ENCODE measurements around the gene LSM7. TPM values are rescaled to one million over a fixed set of nuclear protein-coding genes. Genes with fewer than 3 reads are reported as not detected.

LSM7 gene
- total RNA-seq, 3 donors from 2014 or later: 95.1 to 188 (median 125) TPM

GRCh38 chr19:2335848-2336247, 7.5 kb upstream of the LSM7 start:
- Histone ChIP-seq H3K27me3 (no peaks in the 10 kb centered on the region), H3K9me3 (no peaks in the 10 kb centered on the region), H3K4me3 (no peak overlapping the region), H3K4me1 (peaks cover 3 to 7% of the 10 kb centered on the region in 2 donors), H3K27ac (no peak overlapping the region), H3K36me3 (no peaks in the 10 kb centered on the region)
- intact Hi-C loops (cut with DNase I; ENCODE audit: low total_unique reads): no loop called here
- no peak for TF ChIP-seq CTCF (IDR thresholded peaks at IDR 0.05)
- TF ChIP-seq POLR2A (IDR thresholded peaks at IDR 0.05): no peak
- no peak for TF ChIP-seq POLR2AphosphoS5 (IDR thresholded peaks at IDR 0.05)
- DNase-seq (ENCODE audit: low spot score in 2 of 2): no peak

DNA sequence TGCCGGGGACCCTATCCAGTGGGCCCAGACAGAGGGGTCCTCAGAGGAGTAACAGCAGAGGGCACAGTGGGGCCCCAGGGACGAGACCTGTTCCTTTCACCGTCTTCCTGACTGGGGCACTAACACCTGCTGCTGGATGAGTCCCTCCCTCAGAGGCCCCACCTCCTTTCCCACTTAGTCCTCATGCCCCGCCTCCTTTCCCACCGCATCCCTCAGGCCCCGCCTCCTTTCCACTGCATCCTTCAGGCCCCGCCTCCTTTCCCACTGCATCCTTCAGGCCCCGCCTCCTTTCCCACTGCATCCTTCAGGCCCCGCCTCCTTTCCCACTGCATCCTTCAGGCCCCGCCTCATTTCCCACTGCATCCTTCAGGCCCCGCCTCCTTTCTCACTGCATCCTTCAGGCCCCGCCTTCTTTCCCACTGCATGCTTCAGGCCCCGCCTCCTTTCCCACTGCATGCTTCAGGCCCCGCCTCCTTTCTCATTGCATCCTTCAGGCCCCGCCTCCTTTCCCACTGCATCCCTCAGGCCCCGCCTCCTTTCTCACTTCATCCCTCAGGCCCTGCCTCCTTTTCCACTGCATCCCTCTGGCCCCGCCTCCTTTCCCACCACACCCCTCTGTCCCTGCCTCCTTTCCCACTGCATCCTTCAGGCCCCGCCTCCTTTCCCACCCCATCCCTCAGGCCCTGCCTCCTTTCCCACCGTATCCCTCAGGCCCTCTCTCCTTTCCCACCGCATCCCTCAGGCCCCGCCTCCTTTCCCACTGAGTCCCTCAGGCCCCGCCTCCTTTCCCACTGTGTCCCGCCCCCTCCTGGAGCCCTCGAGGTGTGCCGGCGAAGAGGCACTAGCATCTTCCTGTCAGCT, 6.8 kb upstream of the LSM7 start:
- no peak for DNase-seq (ENCODE audit: low spot score in 2 of 2)
- Histone ChIP-seq H3K27me3 (no peaks in the 10 kb centered on the region), H3K27ac (no peak overlapping the region), H3K4me1 (peaks cover 3 to 7% of the 10 kb centered on the region in 2 donors), H3K4me3 (no peak overlapping the region), H3K9me3 (no peaks in the 10 kb centered on the region), H3K36me3 (no peaks in the 10 kb centered on the region)
- intact Hi-C loops (cut with DNase I; ENCODE audit: low total_unique reads): no loop called here
- TF ChIP-seq CTCF (IDR thresholded peaks at IDR 0.05): no peak
- no peak for TF ChIP-seq POLR2AphosphoS5 (IDR thresholded peaks at IDR 0.05)
- no peak for TF ChIP-seq POLR2A (IDR thresholded peaks at IDR 0.05)

DNA sequence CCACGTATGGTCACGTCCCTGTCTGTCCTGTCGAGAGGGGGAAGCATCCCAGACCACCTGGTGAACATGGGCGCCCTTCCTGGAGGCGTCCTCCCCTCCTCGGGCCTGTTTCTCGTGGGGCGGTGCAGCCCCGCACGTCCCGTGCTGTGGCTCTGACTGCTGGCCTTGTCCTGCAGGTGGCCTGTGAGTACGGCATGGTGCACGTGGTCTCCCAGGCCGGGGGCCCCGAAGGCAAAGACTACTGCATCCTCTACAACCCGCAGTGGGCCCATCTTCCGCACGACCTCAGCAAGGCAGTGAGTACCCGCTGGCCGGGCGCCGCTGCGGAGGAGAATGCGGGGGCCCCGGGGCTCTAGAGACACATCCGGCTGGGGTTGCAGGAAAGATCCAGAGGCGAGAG, 6.0 kb upstream of the LSM7 start:
- no peak overlapping the region for H3K27ac ChIP-seq
- no peak overlapping the region for H3K4me3 ChIP-seq
- no peak for TF ChIP-seq CTCF (IDR thresholded peaks at IDR 0.05)
- TF ChIP-seq POLR2AphosphoS5 (IDR thresholded peaks at IDR 0.05): no peak
- TF ChIP-seq POLR2A (IDR thresholded peaks at IDR 0.05): no peak
- intact Hi-C loops (cut with DNase I; ENCODE audit: low total_unique reads): no loop called here
- H3K4me1 ChIP-seq: peaks cover 7 to 14% of the 10 kb centered on the region in 2 donors
- no peaks in the 10 kb centered on the region for H3K27me3 ChIP-seq
- H3K9me3 ChIP-seq: no peaks in the 10 kb centered on the region
- no peaks in the 10 kb centered on the region for H3K36me3 ChIP-seq
- no peak for DNase-seq (ENCODE audit: low spot score in 2 of 2)

DNA sequence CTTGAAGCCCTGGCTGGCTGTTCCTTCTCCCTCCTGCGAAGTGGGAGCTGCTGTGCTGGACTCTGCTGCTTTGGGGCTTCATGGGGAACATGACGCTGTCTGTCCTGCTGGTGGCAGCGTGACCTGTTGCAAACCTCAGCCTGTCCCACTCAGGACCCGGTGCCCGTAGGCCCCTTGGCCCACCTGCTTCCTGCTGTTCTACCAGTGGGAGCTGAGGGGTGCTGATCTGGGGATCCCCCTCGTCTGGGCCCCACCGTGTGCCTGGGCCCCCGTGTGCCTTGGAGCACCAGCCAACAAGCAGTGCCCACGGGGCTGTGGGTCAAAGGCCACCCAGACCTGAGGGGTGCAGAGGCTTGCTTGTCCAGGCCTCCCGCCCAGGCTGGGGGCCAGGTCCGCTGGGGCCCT, 5.4 kb upstream of the LSM7 start:
- Histone ChIP-seq H3K27ac (peak overlapping the region in 1 of 2 donors; percentile 29), H3K4me3 (no peak overlapping the region), H3K4me1 (peaks cover 12 to 15% of the 10 kb centered on the region in 2 donors), H3K36me3 (no peaks in the 10 kb centered on the region), H3K9me3 (no peaks in the 10 kb centered on the region), H3K27me3 (no peaks in the 10 kb centered on the region)
- TF ChIP-seq POLR2AphosphoS5 (IDR thresholded peaks at IDR 0.05) (no peak), POLR2A (IDR thresholded peaks at IDR 0.05) (no peak), CTCF (IDR thresholded peaks at IDR 0.05) (no peak)
- no peak for DNase-seq (ENCODE audit: low spot score in 2 of 2)
- intact Hi-C loops (cut with DNase I; ENCODE audit: low total_unique reads): no loop called here

GRCh38 chr19:2333027-2333806, 4.8 kb upstream of the LSM7 start:
- peaks cover 12 to 15% of the 10 kb centered on the region in 2 donors for H3K4me1 ChIP-seq

More at GRCh38 chr19:2333027-2333806, 4.8 kb upstream of the LSM7 start:
- no peaks in the 10 kb centered on the region for H3K27me3 ChIP-seq
- no peaks in the 10 kb centered on the region for H3K9me3 ChIP-seq
- intact Hi-C loops (cut with DNase I; ENCODE audit: low total_unique reads): no loop called here
- no peak for DNase-seq (ENCODE audit: low spot score in 2 of 2)
- H3K4me3 ChIP-seq: no peak overlapping the region
- no peaks in the 10 kb centered on the region for H3K36me3 ChIP-seq
- TF ChIP-seq POLR2A (IDR thresholded peaks at IDR 0.05) (no peak), CTCF (IDR thresholded peaks at IDR 0.05) (no peak), POLR2AphosphoS5 (IDR thresholded peaks at IDR 0.05) (no peak)
- H3K27ac ChIP-seq: peak overlapping the region; percentile 29 to 38

All from breast epithelium (tissue), 4 donors.